HG03571 (cell line): ENCODE results near the gene PEX5.
"Not testable (repeated sequence)": the region's sequence is repeated elsewhere in the genome, so short reads cannot be mapped to it uniquely, and the experiment has no call there.

Experiments
- ATAC-seq: cut with Tn5 transposase; IDR thresholded peaks from one replicate; pipeline ENCODE4 v1.9.1; 2021; ENCODE audit not compliant: unreplicated experiment

Gene PEX5

DNA sequence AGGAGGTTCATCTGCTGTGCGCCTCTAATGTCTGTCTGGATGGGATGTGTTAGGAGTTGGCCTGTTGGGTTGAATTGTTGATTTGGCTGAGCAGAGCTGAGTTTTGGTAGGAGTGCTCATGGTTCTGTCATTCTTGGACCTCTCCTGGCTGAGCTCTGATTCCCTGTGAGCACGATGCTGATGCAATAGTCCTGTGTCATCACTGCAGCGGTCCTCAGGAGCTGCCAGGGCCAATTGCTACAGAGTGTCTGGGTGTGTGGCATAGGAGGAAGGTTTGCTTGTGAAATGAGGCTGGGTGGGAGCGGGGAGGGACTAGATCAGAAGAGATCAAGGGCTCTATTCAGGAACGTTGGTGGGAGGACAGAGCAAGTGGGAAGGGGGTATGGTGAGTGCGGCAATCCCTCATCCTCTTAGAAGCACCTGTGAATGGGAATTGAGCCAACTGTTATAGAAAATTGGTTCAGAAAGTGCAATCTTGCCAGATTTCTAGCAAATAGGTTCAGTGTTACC is 21.2 kb downstream of the PEX5 start:
- no peak for ATAC-seq

DNA sequence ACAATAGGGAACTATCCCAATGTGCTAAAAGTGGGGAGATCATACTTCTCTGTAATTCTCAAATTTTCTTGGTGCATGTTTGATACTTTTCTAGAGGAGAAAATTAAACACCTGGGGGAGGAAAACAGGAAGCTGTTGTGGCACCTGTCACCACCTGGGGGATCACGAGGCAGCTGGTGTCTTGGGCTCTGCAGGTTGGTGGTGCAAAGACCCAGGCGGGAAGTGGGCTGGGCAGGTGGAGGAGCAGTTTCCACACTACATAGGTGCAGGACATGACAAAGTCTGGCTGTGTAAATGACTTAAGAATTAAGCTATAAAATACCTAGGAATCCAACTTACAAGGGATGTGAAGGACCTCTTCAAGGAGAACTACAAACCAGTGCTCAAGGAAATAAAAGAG is 23.2 kb downstream of the PEX5 start:
- ATAC-seq, result no peak

DNA sequence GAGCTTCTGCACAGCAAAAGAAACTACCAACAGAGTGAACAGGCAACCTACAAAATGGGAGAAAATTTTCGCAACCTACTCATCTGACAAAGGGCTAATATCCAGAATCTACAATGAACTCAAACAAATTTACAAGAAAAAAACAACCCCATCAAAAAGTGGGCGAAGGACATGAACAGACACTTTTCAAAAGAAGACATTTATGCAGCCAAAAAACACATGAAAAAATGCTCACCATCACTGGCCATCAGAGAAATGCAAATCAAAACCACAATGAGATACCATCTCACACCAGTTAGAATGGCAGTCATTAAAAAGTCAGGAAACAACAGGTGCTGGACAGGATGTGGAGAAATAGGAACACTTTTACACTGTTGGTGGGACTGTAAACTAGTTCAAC is 24.3 kb downstream of the PEX5 start:
- ATAC-seq, result not testable (repeated sequence)

DNA sequence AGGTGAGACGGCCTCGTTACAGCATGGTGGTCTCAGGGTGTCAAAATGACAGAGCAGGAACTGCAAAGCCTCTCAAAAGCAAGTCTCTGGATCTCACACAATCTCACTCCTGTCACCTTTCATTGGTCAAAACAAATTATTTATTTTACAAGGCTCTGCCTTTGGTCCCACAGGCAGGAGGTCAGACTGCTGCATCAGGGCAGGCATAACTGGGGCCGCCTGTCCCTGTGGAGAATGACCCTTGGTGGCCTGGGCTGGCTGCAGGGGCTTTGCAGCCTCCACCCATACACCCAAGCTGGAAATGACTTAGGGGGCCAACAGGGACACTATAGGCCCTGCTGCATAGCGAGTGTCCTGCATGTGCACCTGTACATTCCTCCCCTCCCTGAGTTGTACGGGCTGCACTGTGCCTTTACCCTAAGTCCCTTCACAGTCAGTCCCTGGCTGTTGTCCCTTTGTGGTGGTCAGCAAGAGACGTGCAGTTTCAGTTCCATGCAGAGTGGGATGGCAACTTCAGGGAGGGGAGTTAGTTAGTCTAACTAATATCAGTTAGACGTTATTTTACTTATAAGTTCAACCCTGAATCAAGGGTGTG is 28.1 kb downstream of the PEX5 start:
- no peak for ATAC-seq

DNA sequence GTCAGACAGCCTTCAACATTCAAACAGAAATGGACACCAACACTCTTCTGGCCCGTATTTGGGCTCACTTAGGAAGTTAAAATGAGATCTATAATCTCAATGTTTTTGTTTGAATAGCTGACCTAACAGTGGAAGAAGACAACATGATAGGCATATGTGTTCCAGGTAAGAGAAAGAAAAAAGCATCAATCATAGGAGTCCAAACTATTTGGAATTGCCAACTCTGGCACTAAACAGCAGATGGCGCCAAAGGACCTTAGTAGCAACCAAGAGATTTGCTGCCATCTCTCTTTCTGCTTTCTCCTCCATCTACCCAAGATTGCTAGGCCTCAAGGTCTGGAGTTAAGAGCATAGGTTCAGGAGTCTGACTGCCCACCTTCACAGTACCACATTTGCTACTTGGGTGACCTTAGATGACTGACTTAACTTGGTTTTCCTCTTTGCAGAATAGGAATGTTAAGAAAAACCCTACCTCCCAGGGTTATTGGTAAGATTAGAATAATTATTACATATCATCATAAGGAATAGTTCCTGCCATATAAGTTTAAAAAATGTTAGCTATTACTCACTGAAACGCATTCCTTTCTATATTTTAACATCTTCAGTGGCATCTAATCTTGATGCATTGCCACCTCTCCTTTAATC is 30.2 kb downstream of the PEX5 start:
- ATAC-seq, result no peak

DNA sequence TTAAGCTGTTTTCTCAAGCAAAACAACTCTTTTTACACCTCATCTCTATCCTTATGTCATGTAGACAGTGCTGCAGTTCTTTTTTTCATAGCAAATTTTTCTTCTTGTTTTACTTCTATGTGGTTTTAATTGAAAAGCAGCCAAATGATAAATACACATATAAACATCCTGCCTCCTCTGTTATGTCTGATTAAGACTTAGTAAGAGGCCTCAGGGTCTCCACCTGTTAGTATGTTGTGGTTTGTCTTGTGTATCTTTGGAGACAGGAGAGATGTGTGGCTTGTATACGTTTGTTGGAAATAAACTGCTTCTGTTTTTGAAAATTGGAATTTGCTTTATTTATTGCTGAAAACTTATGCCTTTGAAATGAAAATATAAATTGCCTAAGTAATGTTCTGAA is 32.0 kb downstream of the PEX5 start:
- ATAC-seq, result no peak

DNA sequence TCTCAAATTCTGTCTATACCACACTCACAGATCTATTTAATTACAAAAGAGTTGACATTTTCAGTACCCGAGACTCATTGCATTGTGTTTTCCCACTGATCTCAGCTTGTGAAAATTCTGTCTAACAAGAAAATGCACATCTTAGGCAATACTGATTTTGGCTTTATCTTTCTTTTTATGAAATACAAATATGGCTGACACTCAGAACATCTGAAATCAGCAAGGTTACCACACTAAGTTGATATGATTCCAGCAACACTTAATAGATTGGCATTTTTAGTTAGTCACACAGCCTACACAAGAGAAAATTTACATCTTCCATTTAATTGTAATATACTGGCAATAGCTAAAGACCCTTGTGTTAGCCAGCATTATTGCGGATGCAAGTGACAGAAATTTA is 40.3 kb downstream of the PEX5 start:
- ATAC-seq, result no peak

DNA sequence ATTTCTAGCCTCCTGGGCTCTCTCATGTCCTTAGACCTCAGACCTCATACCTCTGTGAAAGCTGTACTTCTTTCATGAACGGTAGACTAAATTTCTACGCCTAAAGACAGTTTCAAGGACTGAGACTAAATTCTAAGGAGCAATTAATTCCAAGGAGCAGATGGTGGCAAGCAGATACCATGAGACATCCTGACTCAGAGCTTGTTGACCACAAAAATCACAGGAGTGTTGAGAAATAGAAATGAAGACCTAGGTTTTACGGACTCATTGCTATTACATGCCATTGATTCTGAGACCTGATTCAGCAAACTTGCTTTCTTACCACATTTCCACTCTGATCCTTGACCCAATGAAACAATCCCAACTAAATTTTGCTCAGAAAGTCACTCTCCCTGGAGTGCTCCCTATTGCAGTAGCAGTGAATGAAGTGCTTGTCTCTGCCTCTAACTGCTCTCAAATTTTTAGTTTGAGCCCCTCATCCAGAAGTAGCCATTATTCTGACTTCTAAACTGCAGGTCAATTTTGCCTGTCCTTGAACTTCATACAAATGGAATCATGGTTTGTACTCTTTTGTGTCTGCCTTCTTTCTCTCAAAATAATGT is 52.0 kb downstream of the PEX5 start:
- ATAC-seq, result no peak

DNA sequence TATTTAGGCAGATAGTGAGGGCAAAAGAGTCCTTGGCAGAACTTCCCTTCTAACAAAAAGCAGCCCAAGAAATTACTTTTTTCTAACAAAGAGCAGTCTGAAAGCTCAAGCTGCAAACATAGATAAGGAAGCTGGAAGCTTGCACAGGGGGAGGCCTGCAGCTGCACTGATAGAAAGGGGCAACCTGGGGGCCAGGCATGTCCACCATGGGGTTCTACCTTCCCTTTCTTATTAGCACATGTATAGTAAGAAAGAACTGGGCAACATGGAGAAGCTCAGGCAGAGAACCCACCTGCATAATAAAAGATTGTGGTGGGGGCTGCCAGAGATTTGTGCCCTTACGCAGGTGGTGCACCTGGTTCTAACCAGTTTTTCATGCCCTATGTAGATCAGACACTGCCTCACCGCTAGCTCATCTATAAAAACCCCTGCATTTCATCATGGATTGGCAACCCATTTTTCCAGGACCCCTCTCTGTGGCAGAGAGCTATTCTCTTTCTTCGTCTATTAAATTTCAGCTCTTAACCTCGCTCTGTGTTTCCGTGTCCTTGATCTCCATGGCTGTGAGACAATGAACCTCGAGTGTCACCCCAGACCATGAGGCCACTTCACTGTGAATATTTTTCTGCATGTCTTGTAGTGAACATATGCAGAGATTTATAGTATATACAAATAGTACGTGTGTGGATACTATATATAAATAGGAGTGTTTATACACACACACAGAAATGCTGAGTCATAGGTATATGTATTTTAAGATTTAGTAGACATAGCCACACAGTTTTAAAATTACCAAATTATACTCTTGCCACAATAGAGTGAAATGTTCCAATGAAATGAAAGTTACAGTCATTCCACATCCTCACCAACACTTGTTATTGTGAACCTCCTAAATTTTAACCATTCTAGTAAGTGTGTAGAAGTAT is 53.0 kb downstream of the PEX5 start:
- ATAC-seq, result no peak

DNA sequence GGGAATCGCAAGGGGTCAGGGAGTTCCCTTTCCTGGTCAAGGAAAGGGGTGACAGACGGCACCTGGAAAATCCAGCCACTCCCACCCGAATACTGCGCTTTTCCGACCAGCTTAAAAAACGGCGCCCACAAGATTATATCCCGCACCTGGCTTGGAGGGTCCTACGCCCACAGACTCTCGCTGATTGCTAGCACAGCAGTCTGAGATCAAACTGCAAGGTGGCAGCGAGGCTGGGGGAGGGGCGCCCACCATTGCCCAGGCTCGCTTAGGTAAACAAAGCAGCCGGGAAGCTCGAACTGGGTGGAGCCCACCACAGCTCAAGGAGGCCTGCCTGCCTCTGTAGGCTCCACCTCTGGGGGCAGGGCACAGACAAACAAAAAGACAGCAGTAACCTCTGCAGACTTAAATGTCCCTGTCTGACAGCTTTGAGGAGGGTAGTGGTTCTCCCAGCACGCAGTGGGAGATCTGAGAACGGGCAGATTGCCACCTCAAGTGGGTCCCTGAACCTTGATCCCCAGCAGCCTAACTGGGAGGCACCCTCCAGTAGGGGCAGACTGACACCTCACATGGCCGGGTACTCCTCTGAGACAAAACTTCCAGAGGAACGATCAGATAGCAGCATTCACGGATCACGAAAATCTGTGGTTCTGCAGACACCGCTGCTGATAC is 62.0 kb downstream of the PEX5 start:
- ATAC-seq, result not testable (repeated sequence)

DNA sequence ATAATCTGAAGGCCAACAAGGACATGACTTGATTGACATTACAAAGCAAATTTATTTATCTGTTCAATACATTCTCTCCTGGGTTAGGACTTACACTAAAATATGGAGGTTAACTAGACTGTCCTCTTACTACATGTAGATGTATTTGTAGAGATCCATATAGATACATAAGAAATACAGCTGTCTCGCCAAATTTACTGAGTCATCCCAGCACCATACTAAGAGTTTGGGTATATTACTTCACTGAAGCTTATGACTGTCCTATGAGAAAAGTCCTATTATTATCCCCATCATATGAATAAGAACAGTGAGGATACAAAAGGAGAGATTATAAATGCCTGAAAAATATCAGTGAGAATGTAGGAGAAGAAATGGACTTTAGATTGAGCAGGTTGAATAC is 69.6 kb downstream of the PEX5 start:
- ATAC-seq, result no peak
